GM19099 (cell line): ENCODE data around the gene VAC14.

Experiments
- POLR2A ChIP-seq: IDR thresholded peaks from 3 replicates; pipeline ENCODE4 v1.6.1; 2011; ENCODE audit warnings: low read depth; ENCODE audit not compliant: insufficient read length; ENCODE audit errors: extremely low read depth

VAC14 gene

DNA sequence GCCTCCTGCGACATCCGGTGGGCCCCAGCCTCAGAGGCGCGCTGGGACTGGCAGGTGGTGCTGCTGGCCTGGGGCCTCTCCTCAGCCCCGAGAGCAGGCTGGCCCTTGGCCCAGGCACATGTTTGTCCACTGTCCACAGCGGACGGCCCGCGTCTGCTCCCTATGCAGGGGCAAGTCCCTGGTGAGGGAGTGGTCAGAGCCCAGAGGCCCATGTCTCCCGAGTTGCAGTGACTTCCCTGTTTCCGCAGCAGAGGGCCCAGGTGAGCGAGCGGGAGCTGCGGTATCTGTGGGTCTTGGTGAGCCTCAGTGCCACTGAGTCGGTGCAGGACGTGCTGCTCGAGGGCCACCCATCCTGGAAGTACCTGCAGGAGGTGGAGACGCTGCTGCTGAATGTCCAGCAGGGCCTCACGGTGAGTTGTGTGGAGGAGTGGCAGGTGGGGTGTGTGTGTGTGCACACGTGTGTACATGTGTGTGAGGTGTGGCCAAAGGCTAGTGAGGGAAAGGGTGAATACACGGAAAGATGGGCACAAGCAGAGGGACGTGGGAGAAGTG lies 144.2 kb downstream of the VAC14 start:
- TF ChIP-seq POLR2A, result no peak

GRCh38 chr16:70656065-70656711 lies 144.8 kb downstream of the VAC14 start:
- no peak for TF ChIP-seq POLR2A

DNA sequence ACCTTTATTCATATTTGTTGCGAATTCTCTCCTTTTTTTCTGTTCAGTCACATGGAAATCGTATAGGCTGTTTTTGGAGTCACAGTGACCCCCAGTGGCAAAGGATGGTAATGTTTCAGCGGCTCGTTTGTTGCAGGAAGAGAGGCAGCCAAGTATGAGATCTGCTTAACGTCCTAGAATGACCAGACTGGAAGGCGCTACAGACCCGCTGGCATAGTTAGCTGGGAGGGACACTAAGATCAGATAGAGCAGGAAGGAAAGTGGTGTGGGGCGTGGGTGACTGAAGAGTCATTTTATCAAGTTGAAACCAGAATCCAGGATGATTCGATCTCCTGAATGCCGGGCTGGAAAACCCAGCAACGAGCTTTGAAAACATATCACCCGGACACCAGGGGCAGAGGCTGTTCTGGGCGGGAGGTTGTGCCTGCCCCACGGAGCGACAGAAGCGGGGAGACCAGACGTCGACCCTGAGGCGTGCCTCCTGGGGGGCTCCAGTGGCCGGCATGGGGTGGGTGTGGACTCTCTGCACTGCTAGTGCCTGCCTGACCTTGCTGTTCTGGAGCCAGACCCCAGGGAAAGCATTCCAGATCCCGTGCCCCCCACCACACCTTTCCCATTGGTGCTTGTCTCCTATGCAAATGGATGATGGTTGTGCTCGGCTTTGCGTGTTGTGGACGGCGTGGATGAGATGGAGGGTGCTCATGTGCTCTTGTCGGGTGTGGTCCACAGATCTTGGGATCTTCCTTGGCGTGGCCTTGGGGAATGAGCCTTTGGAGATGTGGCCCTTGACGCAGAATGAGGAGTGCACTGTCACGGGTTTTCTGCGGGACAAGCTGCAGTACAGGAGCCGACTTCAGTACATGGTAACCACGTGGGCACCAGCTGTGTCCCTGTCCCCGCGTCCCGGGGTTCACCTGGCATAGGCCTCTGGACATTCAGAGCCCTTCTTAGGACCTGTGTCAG lies 146.9 kb downstream of the VAC14 start:
- TF ChIP-seq POLR2A, result no peak

- no peak for TF ChIP-seq POLR2A
Measured at GRCh38 chr16:70653406-70653805, 147.6 kb downstream of the VAC14 start.

- TF ChIP-seq POLR2A, result no peak
Measured at GRCh38 chr16:70652322-70652721, 148.6 kb downstream of the VAC14 start.

GRCh38 chr16:70651524-70651923 lies 149.4 kb downstream of the VAC14 start:
- no peak for TF ChIP-seq POLR2A

DNA sequence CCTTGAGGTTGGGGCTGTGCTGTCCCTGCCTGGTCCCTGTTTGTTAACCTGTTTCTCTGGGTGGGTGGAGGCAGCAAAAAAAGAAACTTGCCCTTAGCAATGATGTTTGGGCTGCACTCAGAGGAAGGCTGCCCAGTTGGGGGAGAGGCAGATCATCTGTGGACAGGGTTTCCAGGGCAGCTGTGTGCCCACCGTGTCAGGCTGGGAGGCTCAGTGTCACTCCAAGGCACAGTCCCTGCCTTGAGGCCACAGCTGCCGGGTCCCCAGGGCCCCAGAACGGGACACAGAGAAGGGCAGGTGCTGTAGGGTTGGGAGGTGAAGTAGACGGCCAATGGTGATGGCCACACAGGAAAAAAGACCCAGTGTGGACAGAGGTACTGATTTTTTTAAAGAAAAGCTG lies 150.7 kb downstream of the VAC14 start:
- TF ChIP-seq POLR2A, result no peak

DNA sequence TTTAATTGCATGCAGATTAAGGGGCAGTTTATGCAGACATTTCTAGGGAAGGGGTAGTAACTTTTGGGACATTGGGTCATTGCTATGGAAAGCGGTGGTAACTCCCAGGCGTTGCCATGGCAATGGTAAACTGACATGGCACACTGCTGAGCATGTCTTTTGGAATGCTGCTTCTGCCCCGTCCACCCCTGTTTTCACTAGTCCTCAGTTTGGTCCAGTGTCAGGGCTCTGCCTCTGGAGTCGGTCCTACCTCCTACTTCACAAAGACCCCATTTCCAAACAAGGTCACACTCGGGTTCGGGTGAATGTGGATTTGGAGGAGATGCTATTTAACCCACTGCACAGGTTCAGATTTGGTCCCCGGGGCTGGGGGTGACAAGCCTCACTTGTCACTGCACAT lies 151.7 kb downstream of the VAC14 start:
- TF ChIP-seq POLR2A, result no peak

DNA sequence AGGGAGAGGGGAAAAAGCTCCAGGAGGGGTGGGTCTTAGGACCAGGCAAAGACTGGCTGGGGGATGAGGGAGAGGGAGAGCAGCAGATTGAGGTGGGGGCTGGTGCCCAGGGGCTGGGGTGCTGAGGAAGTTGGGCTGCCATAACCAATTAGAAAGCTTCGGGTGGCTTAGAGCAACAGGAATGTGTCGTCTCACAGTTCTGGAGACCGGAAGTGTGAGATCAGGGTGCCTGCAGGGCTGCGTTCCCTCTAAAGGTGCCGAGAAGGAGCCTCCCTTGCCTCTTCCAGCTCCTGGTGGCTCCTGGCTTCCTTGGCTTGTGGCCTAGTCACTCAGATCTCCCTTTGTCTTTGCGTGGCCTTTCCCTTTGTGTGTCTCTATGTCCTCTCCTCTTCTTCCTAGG lies 152.4 kb downstream of the VAC14 start:
- no peak for TF ChIP-seq POLR2A

- TF ChIP-seq POLR2A, result no peak
Measured at GRCh38 chr16:70647441-70648359, 153.3 kb downstream of the VAC14 start.

GRCh38 chr16:70646260-70647241 lies 154.4 kb downstream of the VAC14 start, which contains the start of gene IL34:
Gene IL34 (plus strand): TSS chr16:70646559. CDS start chr16:70646948, 389 bp downstream.
- TF ChIP-seq POLR2A, result no peak

DNA sequence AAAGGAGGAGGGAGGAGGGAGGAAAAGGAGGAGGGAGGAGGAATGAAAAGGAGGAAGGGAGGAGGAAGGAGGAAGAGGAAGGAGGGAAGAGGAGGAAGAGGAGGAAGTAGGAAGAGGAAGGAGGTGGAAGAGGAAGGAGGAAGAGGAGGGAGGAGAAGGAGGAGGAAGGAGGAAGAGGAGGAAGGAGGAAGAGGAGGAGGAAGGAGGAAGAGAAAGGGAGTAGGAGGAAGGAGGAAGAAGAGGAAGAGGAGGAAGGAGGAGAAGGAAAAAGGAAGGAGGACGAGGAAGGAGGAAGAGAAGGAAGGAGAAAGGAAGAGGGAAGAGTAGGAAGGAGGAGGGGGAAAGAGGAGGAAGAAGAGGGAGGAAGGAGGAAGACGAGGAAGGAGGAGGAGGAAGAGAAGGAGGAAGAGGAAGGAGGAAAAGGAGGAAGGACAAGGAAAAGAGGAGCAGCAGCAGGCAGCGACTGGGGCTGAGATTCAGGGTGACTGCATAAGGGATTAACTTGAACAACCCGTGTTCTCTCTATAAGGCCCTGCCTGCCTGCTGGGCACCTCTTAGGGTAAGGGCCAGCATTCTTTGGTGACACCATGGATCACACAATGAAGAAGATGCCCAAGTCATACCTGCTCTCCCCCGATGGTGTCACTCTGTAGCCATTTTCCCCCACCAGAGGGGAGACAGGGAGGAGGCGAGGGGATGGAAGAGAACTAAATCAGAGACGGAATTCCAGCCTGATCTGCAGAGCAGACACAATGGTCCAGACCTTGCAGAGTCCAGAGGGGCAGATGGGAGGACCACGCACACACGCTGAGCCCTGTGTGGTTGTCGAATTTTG lies 156.0 kb downstream of the VAC14 start:
- TF ChIP-seq POLR2A, result no peak

GRCh38 chr16:70642633-70643032 lies 158.3 kb downstream of the VAC14 start:
- TF ChIP-seq POLR2A, result no peak
